Measurements from ENCODE around the gene IFT81. TPM values are rescaled to one million over a fixed set of nuclear protein-coding genes. Genes with fewer than 3 reads are reported as not detected.

Gene IFT81
- total and polyA plus RNA-seq, 2 donors (not counting 3 experiments of a cell fraction or from before 2014, with no cell fraction given), result 2.4 to 9.8 TPM

GRCh38 chr12:110200124-110200417 is 75.9 kb downstream of the IFT81 start:
- Histone ChIP-seq H3K4me3 (replicated peaks in 1 of 3; ENCODE audit: insufficient read depth in 1 of 3, low read depth in 1 of 3, low read length in 3 of 3) (no peak overlapping the region), H4K20me1 (replicated peaks; ENCODE audit: control insufficient read depth, extremely low read depth, insufficient read depth, low read length) (no peaks in the 10 kb centered on the region), H2AFZ (ENCODE audit: low read depth, low read length) (peak overlapping the region; percentile 13), H3K79me2 (ENCODE audit: control insufficient read depth, insufficient read depth, low read length) (no peaks in the 10 kb centered on the region), H3K9me3 (replicated peaks; ENCODE audit: control insufficient read depth, insufficient read depth, low read length) (no peaks in the 10 kb centered on the region), H3K36me3 (ENCODE audit: control insufficient read depth in 2 of 2, extremely low read depth in 1 of 2, insufficient read depth in 2 of 2, low read length in 2 of 2) (no peaks in the 10 kb centered on the region), H3K4me1 (ENCODE audit: control insufficient read depth, extremely low read depth, insufficient read depth, low read length) (peaks cover 27% of the 10 kb centered on the region), H3K27ac (ENCODE audit: insufficient read depth, low read depth, low read length) (peak overlapping the region; percentile 89), H3K9me1 (replicated peaks; ENCODE audit: control insufficient read depth, extremely low read depth, insufficient read depth, low read length) (no peaks in the 10 kb centered on the region), H3K27me3 (ENCODE audit: control insufficient read depth in 2 of 2, insufficient read depth in 2 of 2, low read length in 2 of 2) (no peaks in the 10 kb centered on the region), H3K9ac (replicated peaks; ENCODE audit: extremely low read depth, insufficient read depth, low read length) (no peak overlapping the region), H3K4me2 (ENCODE audit: insufficient read depth, low read length) (peak overlapping the region; percentile 87)
- dilution Hi-C loops (cut with MboI; ENCODE audit: extremely low pct_ligation_motif_present, low sequenced_read_pairs), result no loop called here
- ChIA-PET CTCF (interaction anchor here (0.8 to 1.2 kb wide), 2 partner anchors 16 to 687 kb away, joined by 3 read pairs; no protein-coding TSS in a partner anchor), POLR2A (no interaction called here)
- intact Hi-C loops (cut with micrococcal nuclease), result no loop called here
- no peak for FAIRE-seq
- no peak for TF ChIP-seq MAX (IDR thresholded peaks at IDR 0.05; ENCODE audit: insufficient read depth, insufficient read length)
- TF ChIP-seq POLR2AphosphoS5 (IDR thresholded peaks at IDR 0.05; ENCODE audit: insufficient read depth, low read depth, low read length), result no peak
- no peak for TF ChIP-seq EZH2 (IDR thresholded peaks at IDR 0.05; ENCODE audit: borderline replicate concordance, low read depth, low read length, severe bottlenecking)
- no peak for TF ChIP-seq GATA2 (IDR thresholded peaks at IDR 0.05; ENCODE audit: insufficient read depth, insufficient read length, low read depth, low read length)
- no peak for TF ChIP-seq JUN (IDR thresholded peaks at IDR 0.05; ENCODE audit: borderline replicate concordance, insufficient read depth, insufficient read length, low read depth)
- TF ChIP-seq CTCF (IDR thresholded peaks at IDR 0.05; ENCODE audit: extremely low read depth in 1 of 2, insufficient read depth in 1 of 2, low read depth in 1 of 2, low read length in 2 of 2), result no peak
- TF ChIP-seq FOS (IDR thresholded peaks at IDR 0.05; ENCODE audit: borderline replicate concordance, insufficient read depth, low read length), result no peak
- TF ChIP-seq POLR2A (IDR thresholded peaks at IDR 0.05; ENCODE audit: low read depth, low read length), result no peak
- TF ChIP-seq MYC (IDR thresholded peaks at IDR 0.05; ENCODE audit: low read depth, low read length), result no peak
- no peak for DNase-seq (ENCODE audit: low read depth, low spot score)
- no TSS peak for BruUV-seq (replicated peaks)

All from endothelial cell of umbilical vein (primary cell).